BLaER1 treated with 17β-estradiol and CSF1 and Interleukin-3, amounts not matched to agents 10 nM and 100 nM (cell line): ENCODE measurements around the gene EYS.

Experiments
- H3K27ac ChIP-seq, 11 experiments: shearing (Covaris generic); formaldehyde crosslinking; 2 replicates each; pipeline ENCODE4 v1.8.1; 2022
- H3K27me3 ChIP-seq, 11 experiments: shearing (Covaris generic); formaldehyde crosslinking; 2 replicates each; pipeline ENCODE4 v1.8.1; 2022
- H3K36me3 ChIP-seq, 11 experiments: shearing (Covaris generic); formaldehyde crosslinking; 2 replicates each; pipeline ENCODE4 v1.8.1; 2022
- H3K4me1 ChIP-seq, 10 experiments: shearing (Covaris generic); formaldehyde crosslinking; 2 replicates each; pipeline ENCODE4 v1.8.1; 2022
- H3K4me2 ChIP-seq, 11 experiments: shearing (Covaris generic); formaldehyde crosslinking; 2 replicates each; pipeline ENCODE4 v1.8.1; 2022
- H3K4me3 ChIP-seq, 10 experiments: shearing (Covaris generic); formaldehyde crosslinking; 2 replicates each; pipeline ENCODE4 v1.8.1; 2022
- H3K9ac ChIP-seq, 11 experiments: shearing (Covaris generic); formaldehyde crosslinking; 2 replicates each; pipeline ENCODE4 v1.8.1; 2022
- H3K9me3 ChIP-seq, 11 experiments: shearing (Covaris generic); formaldehyde crosslinking; replicated peaks in 1 of 11; 2 replicates each; pipeline ENCODE4 v1.8.1; 2022
- H4K20me1 ChIP-seq, 11 experiments: shearing (Covaris generic); formaldehyde crosslinking; 2 replicates each; pipeline ENCODE4 v1.8.1; 2022
- Cebpa-rat ChIP-seq, 11 experiments: shearing (Covaris generic); IDR thresholded peaks; 2 replicates each; pipeline ENCODE4 v1.8.1; 2022

Gene EYS

GRCh38 chr6:65157025-65157424 lies 550.0 kb downstream of the EYS start:
- Histone ChIP-seq H3K9me3 (no peaks in the 10 kb centered on the region), H3K4me2 (no peak overlapping the region), H3K27ac (no peak overlapping the region), H3K4me3 (no peak overlapping the region), H3K9ac (no peak overlapping the region), H3K27me3 (no peaks in the 10 kb centered on the region), H4K20me1 (no peaks in the 10 kb centered on the region), H3K36me3 (no peaks in the 10 kb centered on the region), H3K4me1 (no peaks in the 10 kb centered on the region)
- TF ChIP-seq Cebpa-rat (IDR thresholded peaks at IDR 0.05) = no peak

- Histone ChIP-seq H3K9ac (no peak overlapping the region), H3K4me2 (no peak overlapping the region), H3K36me3 (no peaks in the 10 kb centered on the region), H3K27me3 (no peaks in the 10 kb centered on the region), H3K4me1 (no peaks in the 10 kb centered on the region), H3K4me3 (no peak overlapping the region), H3K9me3 (no peaks in the 10 kb centered on the region), H3K27ac (no peak overlapping the region), H4K20me1 (no peaks in the 10 kb centered on the region)
- TF ChIP-seq Cebpa-rat (IDR thresholded peaks at IDR 0.05) = no peak
These were observed 551.9 kb downstream of the EYS start for GRCh38 chr6:65155083-65155482.

- H3K4me2 ChIP-seq = no peak overlapping the region
- H3K9ac ChIP-seq = no peak overlapping the region
- peaks cover 8 to 17% (median 13%) of the 10 kb centered on the region in 11 experiments; a peak in 16 of 22 replicates for H3K9me3 ChIP-seq
- no peak overlapping the region for H3K4me3 ChIP-seq
- no peak overlapping the region for H3K27ac ChIP-seq
- no peaks in the 10 kb centered on the region for H3K4me1 ChIP-seq
- TF ChIP-seq Cebpa-rat (IDR thresholded peaks at IDR 0.05) = no peak
- no peaks in the 10 kb centered on the region for H3K36me3 ChIP-seq
- no peaks in the 10 kb centered on the region for H3K27me3 ChIP-seq
- H4K20me1 ChIP-seq = no peaks in the 10 kb centered on the region
These were observed 557.2 kb downstream of the EYS start for GRCh38 chr6:65149841-65150240.

GRCh38 chr6:65148839-65149238 lies 558.2 kb downstream of the EYS start:
- H3K9me3 ChIP-seq = peaks cover 8 to 17% (median 13%) of the 10 kb centered on the region in 11 experiments; a peak in 16 of 22 replicates
- H3K4me2 ChIP-seq = no peak overlapping the region
- TF ChIP-seq Cebpa-rat (IDR thresholded peaks at IDR 0.05) = no peak

GRCh38 chr6:65135567-65135966 lies 571.5 kb downstream of the EYS start:
- H3K27me3 ChIP-seq = no peaks in the 10 kb centered on the region
- no peaks in the 10 kb centered on the region for H3K36me3 ChIP-seq
- no peak overlapping the region for H3K4me2 ChIP-seq
- no peak for TF ChIP-seq Cebpa-rat (IDR thresholded peaks at IDR 0.05)
- H3K9ac ChIP-seq = no peak overlapping the region
- H3K4me1 ChIP-seq = no peaks in the 10 kb centered on the region
- no peaks in the 10 kb centered on the region for H4K20me1 ChIP-seq
- H3K27ac ChIP-seq = no peak overlapping the region
- no peak overlapping the region for H3K4me3 ChIP-seq
- H3K9me3 ChIP-seq = no peaks in the 10 kb centered on the region

More at GRCh38 chr6:65148839-65149238, 558.2 kb downstream of the EYS start:
- H3K4me3 ChIP-seq = no peak overlapping the region
- H3K4me1 ChIP-seq = no peaks in the 10 kb centered on the region
- H3K36me3 ChIP-seq = no peaks in the 10 kb centered on the region
- H3K9ac ChIP-seq = no peak overlapping the region
- no peaks in the 10 kb centered on the region for H3K27me3 ChIP-seq
- H4K20me1 ChIP-seq = no peaks in the 10 kb centered on the region
- no peak overlapping the region for H3K27ac ChIP-seq

- Histone ChIP-seq H3K27me3 (no peaks in the 10 kb centered on the region), H4K20me1 (no peaks in the 10 kb centered on the region), H3K9ac (no peak overlapping the region), H3K36me3 (no peaks in the 10 kb centered on the region), H3K9me3 (no peaks in the 10 kb centered on the region), H3K4me3 (no peak overlapping the region), H3K27ac (no peak overlapping the region), H3K4me2 (no peak overlapping the region), H3K4me1 (peaks cover 0 to 9% (median 0%) of the 10 kb centered on the region in 10 experiments; a peak in 2 of 20 replicates)
- no peak for TF ChIP-seq Cebpa-rat (IDR thresholded peaks at IDR 0.05)
These were observed 580.4 kb downstream of the EYS start for GRCh38 chr6:65126667-65127066.

- Histone ChIP-seq H4K20me1 (no peaks in the 10 kb centered on the region), H3K27ac (no peak overlapping the region), H3K27me3 (no peaks in the 10 kb centered on the region), H3K9me3 (no peaks in the 10 kb centered on the region), H3K4me1 (peaks cover 0 to 9% (median 0%) of the 10 kb centered on the region in 10 experiments; a peak in 2 of 20 replicates), H3K36me3 (no peaks in the 10 kb centered on the region), H3K9ac (no peak overlapping the region), H3K4me3 (no peak overlapping the region), H3K4me2 (peak overlapping the region in 2 of 11 experiments; percentile 2 to 23; a peak in 1 of 22 replicates)
- no peak for TF ChIP-seq Cebpa-rat (IDR thresholded peaks at IDR 0.05)
These were observed 583.5 kb downstream of the EYS start for GRCh38 chr6:65123521-65123920.

- Histone ChIP-seq H3K27ac (no peak overlapping the region), H3K4me1 (no peaks in the 10 kb centered on the region; a peak in 1 of 20 replicates), H3K9me3 (no peaks in the 10 kb centered on the region), H3K27me3 (no peaks in the 10 kb centered on the region), H4K20me1 (no peaks in the 10 kb centered on the region), H3K36me3 (no peaks in the 10 kb centered on the region), H3K4me2 (no peak overlapping the region), H3K9ac (no peak overlapping the region), H3K4me3 (no peak overlapping the region)
- TF ChIP-seq Cebpa-rat (IDR thresholded peaks at IDR 0.05) = no peak
These were observed 589.1 kb downstream of the EYS start for GRCh38 chr6:65117817-65118409.

- H3K27ac ChIP-seq = no peak overlapping the region
- no peaks in the 10 kb centered on the region for H4K20me1 ChIP-seq
- H3K9me3 ChIP-seq = no peaks in the 10 kb centered on the region
- H3K9ac ChIP-seq = no peak overlapping the region
- no peaks in the 10 kb centered on the region; a peak in 1 of 20 replicates for H3K4me1 ChIP-seq
- TF ChIP-seq Cebpa-rat (IDR thresholded peaks at IDR 0.05) = no peak
- H3K36me3 ChIP-seq = no peaks in the 10 kb centered on the region
- H3K4me2 ChIP-seq = no peak overlapping the region
- H3K4me3 ChIP-seq = no peak overlapping the region
- no peaks in the 10 kb centered on the region for H3K27me3 ChIP-seq
These were observed 590.7 kb downstream of the EYS start for GRCh38 chr6:65116326-65116725.

- Histone ChIP-seq H3K4me3 (no peak overlapping the region), H3K27me3 (no peaks in the 10 kb centered on the region), H4K20me1 (no peaks in the 10 kb centered on the region), H3K4me1 (no peaks in the 10 kb centered on the region; a peak in 1 of 20 replicates), H3K4me2 (no peak overlapping the region), H3K9ac (no peak overlapping the region), H3K9me3 (no peaks in the 10 kb centered on the region), H3K36me3 (no peaks in the 10 kb centered on the region), H3K27ac (no peak overlapping the region)
- TF ChIP-seq Cebpa-rat (IDR thresholded peaks at IDR 0.05) = no peak
These were observed 593.4 kb downstream of the EYS start for GRCh38 chr6:65113581-65113980.
